Measurements from ENCODE around the gene ZNF536.

GRCh38 chr19:30487178-30487577 lies 115.0 kb downstream of the ZNF536 start:
- TF ChIP-seq SUZ12 (IDR thresholded peaks at IDR 0.05; ENCODE audit: unreplicated experiment) (no peak), CTCF (IDR thresholded peaks at IDR 0.05 in 2 of 3, conservative IDR thresholded peaks at IDR 0.05 in 1 of 3; ENCODE audit: control insufficient read depth in 2 of 3, extremely low read depth in 1 of 3, insufficient read depth in 1 of 3, low read depth in 3 of 3, low read length in 3 of 3) (no peak), ZSCAN29 (IDR thresholded peaks at IDR 0.05) (no peak), JUND (IDR thresholded peaks at IDR 0.05; ENCODE audit: low read depth, low read length) (no peak)
